Retinal pigment epithelial cell (primary cell): ENCODE data around the gene OR51M1.
A peak's percentile ranks its signal among the peaks of the same experiment; 100 is the strongest.
"Not testable (repeated sequence)": the region's sequence is repeated elsewhere in the genome, so short reads cannot be mapped to it uniquely, and the experiment has no call there.

Experiments used
- DNase-seq: peaks from one replicate; pipeline ENCODE4 v3.0.0-alpha.2; 2010; ENCODE audit warnings: low read depth
- H3K4me3 ChIP-seq: 2 replicates; pipeline ENCODE4 v1.5.1; 2011; ENCODE audit warnings: mild to moderate bottlenecking, low read length, control low read depth, moderate library complexity
- TF ChIP-seq, protein P1 (sequence below): conservative IDR thresholded peaks from 2 replicates; pipeline ENCODE4 v1.5.1; 2011; ENCODE audit warnings: low read depth, low read length, control low read depth, inconsistent platforms

Gene OR51M1, protein sequence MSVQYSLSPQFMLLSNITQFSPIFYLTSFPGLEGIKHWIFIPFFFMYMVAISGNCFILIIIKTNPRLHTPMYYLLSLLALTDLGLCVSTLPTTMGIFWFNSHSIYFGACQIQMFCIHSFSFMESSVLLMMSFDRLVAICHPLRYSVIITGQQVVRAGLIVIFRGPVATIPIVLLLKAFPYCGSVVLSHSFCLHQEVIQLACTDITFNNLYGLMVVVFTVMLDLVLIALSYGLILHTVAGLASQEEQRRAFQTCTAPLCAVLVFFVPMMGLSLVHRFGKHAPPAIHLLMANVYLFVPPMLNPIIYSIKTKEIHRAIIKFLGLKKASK

DNA sequence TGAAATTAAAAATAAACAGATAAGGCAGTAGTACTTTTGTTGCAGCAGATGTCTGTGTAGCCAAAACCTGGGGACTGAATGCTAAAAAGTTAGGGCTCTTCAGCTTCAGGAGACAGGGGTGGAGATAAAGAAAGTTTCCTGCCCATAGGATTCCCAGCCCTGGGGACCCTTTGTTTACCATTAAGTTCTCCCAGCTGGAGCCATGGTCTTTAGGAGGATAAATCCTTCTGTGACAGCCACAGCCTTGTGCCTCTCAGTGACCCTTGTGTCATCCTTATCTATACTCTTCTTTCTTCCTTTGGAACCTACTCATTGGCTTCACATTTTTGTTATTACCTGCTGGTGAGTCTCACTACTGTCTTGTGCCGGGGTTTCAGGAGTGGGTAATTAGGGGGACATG, at the start of gene OR51M1:
TSS of gene OR51M1 (plus strand) at position 237 of the 400 bp plus-strand sequence. CDS start 5,587 bp downstream, outside the sequence.
- no peak for DNase-seq
- TF ChIP-seq, protein P1, sequence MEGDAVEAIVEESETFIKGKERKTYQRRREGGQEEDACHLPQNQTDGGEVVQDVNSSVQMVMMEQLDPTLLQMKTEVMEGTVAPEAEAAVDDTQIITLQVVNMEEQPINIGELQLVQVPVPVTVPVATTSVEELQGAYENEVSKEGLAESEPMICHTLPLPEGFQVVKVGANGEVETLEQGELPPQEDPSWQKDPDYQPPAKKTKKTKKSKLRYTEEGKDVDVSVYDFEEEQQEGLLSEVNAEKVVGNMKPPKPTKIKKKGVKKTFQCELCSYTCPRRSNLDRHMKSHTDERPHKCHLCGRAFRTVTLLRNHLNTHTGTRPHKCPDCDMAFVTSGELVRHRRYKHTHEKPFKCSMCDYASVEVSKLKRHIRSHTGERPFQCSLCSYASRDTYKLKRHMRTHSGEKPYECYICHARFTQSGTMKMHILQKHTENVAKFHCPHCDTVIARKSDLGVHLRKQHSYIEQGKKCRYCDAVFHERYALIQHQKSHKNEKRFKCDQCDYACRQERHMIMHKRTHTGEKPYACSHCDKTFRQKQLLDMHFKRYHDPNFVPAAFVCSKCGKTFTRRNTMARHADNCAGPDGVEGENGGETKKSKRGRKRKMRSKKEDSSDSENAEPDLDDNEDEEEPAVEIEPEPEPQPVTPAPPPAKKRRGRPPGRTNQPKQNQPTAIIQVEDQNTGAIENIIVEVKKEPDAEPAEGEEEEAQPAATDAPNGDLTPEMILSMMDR = no peak

DNA sequence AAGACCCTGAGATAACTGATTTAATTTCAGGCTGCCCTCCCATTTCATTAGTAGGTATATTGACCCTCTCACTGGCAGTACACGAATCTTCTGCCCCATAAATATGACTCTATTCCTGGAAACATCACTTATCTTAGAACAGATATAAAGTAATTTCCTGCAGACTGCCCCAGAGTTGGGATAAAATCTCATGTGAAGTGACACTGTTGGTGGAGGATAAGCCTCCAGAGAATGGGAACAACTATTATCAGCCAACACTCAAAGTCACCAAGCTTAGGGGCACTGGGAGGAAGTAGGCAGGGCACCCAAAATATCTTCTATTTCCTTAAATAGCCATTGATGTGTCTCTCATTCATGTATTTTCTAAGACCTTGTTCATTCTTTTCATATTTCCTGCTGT, 48.4 kb upstream of the OR51M1 start:
- no peak overlapping the region for H3K4me3 ChIP-seq
- TF ChIP-seq, protein P1 = no peak
- DNase-seq = no peak

More for the DNA sequence above, at the start of gene OR51M1:
- H3K4me3 ChIP-seq = no peak within 1 kb of the TSS

DNA sequence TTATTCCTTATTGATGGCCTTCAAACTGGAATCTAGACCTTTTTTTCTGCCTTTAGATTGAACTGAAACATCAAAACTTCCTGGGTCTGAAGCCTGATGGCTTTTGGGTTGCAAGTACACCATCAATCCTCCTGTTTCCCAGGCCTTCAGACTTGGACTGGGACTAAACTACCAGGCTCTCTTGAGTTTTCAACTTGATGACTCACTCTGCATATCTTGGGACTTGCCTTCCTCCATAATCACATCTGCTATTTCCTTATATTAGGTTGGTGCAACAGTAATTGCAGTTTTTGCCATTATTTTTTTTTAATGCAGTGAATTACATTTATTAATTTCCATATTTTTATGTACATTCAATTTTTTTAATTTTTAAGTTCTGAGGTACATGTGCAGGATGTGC, 47.3 kb upstream of the OR51M1 start:
- no peak overlapping the region for H3K4me3 ChIP-seq
- TF ChIP-seq, protein P1 = no peak
- DNase-seq = no peak

DNA sequence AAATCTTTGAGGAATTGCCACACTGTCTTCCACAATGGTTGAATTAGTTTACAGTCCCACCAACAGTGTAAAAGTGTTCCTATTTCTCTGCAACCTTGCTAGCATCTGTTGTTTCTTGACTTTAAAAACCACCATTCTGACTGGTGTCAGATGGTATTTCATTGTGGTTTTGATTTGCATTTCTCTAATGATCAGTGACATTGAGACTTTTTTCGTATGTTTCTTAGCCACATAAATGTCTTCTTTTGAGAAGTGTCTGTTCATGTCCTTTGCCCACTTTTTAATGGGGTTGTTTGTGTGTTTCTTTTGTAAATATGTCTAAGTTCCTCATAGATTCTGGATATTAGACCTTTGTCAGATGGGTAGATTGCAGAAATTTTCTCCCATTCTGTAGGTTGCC, 46.4 kb upstream of the OR51M1 start:
- not testable (repeated sequence) for H3K4me3 ChIP-seq, DNase-seq

DNA sequence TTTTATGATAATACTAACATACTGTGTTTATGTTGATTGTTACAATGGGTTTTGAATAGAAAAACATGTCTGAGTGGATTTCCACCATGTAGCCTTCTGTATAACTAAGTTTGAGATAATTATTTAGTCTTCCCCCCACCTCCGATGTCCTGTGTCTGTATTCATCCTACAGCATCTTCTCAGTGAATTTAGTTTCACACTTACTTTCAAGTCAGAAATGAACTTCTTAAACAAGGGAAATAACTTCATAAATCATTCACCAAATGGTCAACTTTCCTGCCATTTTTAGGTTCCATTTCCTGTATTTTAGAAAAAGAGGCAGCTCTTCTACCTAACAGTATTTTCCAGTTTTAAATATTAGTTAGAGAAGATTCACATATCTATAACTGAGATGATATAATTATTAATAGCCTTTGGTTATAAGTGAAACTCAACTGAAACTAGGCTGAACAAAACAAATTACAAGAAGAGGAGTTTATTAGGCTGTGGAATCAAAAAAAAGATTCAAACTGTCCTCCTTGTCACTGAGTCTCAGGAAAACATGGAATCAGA, 43.8 kb upstream of the OR51M1 start:
- no peak for DNase-seq
- TF ChIP-seq, protein P1 = no peak
- no peak overlapping the region for H3K4me3 ChIP-seq

DNA sequence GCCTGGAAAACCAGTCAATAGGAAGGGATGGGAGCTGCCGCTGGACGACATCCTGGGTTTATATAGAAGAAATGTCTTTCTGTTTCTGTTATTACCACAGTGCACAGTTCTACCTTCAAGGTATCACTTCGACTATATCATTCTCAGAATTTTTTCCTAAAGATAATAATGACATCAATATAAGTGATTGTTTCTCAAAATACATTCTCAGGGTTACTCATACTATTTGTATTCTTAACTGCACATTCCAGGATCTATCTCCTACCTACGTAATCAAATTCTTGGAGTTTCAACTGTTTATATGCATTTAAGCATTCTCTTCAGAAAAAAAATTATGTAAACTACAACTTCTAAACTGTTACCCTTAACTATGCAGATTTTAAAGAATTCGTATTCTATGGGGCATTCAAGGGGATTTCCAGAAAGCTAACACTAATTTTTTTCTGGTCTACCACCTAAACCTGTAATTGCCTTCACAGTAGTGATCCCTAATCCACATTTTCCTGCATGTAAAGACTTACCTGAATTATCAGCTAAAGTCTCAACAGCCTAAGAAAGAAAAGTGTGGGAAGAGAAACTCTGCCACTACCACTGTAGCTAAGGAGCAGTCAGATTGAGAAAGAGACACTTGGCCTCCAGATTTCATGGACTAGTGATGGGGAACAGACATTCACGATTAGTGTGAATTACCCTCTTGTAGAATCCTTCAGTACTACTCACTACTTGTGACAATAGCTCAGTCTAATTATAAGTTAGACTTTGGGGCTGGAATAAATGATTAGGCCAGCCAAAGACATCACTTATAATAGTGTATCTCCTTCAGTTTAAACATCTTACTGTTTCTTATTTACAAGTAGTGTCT, 39.9 kb upstream of the OR51M1 start, which contains the start of gene OR51B5:
TSS of gene OR51B5 (minus strand) at position 51 of the 862 bp plus-strand sequence. CDS start at position 51, 0 bp downstream.
- DNase-seq = no peak
- TF ChIP-seq, protein P1 = no peak
- no peak within 1 kb of the TSS for H3K4me3 ChIP-seq

DNA sequence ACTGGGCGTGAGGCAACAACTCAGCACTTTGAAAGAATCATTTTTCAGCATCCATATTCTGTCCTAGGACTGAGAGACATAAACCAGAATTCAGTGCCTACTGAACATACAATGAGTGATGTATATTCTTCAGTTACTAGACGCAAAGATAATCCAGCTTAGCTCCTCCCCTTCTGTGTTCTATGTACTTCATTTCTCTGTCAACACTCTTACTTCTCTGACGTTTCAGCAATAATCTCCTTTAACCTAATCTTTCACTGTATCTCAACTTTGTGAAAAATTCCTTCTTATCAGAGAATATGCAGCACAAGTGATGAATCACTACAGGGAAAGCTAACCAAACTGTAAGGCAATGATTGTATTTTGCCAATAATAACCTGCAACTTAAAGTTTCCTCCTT, 37.8 kb upstream of the OR51M1 start:
- peak; percentile 48 for DNase-seq
- H3K4me3 ChIP-seq = no peak overlapping the region
- TF ChIP-seq, protein P1 = no peak
